Right lung (tissue), 5 donors: Measurements from ENCODE around the gene SMIM35. TPM values are rescaled to one million over a fixed set of nuclear protein-coding genes. Genes with fewer than 3 reads are reported as not detected.

Source experiments
- DNase-seq, 2 donors: peaks; one replicate each; pipeline ENCODE4 v3.0.0-alpha.2; 2013
- polyA plus RNA-seq, 5 donors: library from polyadenylated mRNA; unstranded; fragments of 120-200 nt; gene quantifications; one replicate each; pipeline versions ENCODE4 v1.2.1 to v1.2.3, GENCODE V29; 2013; ENCODE audit warnings: inconsistent platforms in 1 of 5, low replicate concordance in 1 of 5; ENCODE audit not compliant: insufficient read length in 5 of 5, insufficient read depth in 1 of 5

The SMIM35 gene
- polyA plus RNA-seq, 5 donors = 0.27 to 0.65 (median 0.40) TPM

- DNase-seq = no peak
Measured at GRCh38 chr11:117959438-117960149, 127.2 kb downstream of the SMIM35 start.

- no peak for DNase-seq
Measured at GRCh38 chr11:117958949-117959348, 127.8 kb downstream of the SMIM35 start.

Other genes with a start within 250 kb of the SMIM35 start
- gene FXYD6, start 210.3 kb downstream of the SMIM35 start, polyA plus RNA-seq = 100 to 1,000 TPM; 148 to 185 (median 176) TPM
- gene TMPRSS13, start 157.6 kb downstream of the SMIM35 start, polyA plus RNA-seq = 10 to 100 TPM in 2 of 5 donors, 1 to 10 TPM in 3; 7.9 to 11.7 (median 9.4) TPM
- gene IL10RA, start 100.6 kb downstream of the SMIM35 start, polyA plus RNA-seq = 1 to 10 TPM; 4.0 to 7.3 (median 4.9) TPM
- gene TMPRSS4, start 9.9 kb downstream of the SMIM35 start, polyA plus RNA-seq = 1 to 10 TPM; 3.5 to 5.1 (median 4.6) TPM
- gene SCN4B, start 65.9 kb upstream of the SMIM35 start, polyA plus RNA-seq = 1 to 10 TPM; 7.0 to 9.1 (median 7.8) TPM
- gene SCN2B, start 89.7 kb upstream of the SMIM35 start, polyA plus RNA-seq = 1 to 10 TPM; 4.0 to 5.7 (median 4.9) TPM
- 1 to 10 TPM; 4.5 to 8.4 (median 6.8) TPM for gene JAML, start 138.0 kb upstream of the SMIM35 start, polyA plus RNA-seq
- 1 to 10 TPM; 5.5 to 9.2 (median 6.4) TPM for gene MPZL3, start 165.4 kb upstream of the SMIM35 start, polyA plus RNA-seq
- gene MPZL2, start 177.3 kb upstream of the SMIM35 start, polyA plus RNA-seq = 10 to 100 TPM; 53.8 to 83.6 (median 70.3) TPM
- 1 to 10 TPM in 4 of 5 donors, under 1 TPM in 1; 0.66 to 2.6 (median 1.5) TPM for gene CD3E, start 217.8 kb upstream of the SMIM35 start, polyA plus RNA-seq